Medulla oblongata (tissue), 1 donor: Measurements from ENCODE around the gene CD37.

ENCODE experiments used
- DNase-seq: peaks from one replicate; pipeline ENCODE4 v3.0.0-alpha.2; 2015; ENCODE audit errors: extremely low spot score

The CD37 gene

DNA sequence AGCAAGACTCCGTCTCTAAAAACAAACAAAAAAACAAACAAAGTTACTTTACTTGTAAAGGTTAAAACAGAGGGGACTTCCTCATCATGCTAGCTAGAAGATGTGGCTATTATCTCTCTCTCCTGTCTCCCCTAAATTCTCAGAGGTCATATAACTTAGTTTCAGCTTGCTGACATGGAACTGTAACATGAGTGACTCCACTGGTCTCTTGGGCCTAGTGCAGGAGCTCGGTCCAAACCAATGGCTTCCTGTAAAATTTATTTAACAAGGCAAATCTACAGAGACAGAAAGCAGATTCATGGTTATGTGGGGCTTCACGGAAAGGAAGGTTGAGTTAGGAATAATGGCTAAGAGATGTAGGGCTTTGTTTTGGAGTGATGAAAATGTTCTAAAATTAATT, 43.3 kb downstream of the CD37 start:
- no peak for DNase-seq

DNA sequence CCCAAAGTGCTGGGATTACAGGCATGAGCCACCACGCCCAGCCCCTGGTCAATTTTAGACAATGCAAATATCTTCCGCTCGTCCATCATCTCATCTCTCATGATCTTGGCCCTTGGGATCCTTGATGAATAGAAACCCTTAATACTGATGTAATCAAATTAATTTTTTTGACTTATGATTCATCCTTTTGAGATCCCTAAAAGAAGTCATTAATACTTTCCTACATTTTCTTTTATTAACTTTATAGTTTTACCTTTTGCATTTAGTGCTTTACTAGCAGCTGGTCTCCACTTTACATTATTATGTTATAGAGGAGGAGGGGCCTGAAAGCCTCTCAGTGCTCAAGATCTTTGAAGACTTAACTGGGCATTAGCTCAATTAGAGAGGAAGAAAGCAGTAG, 45.2 kb downstream of the CD37 start:
- DNase-seq: no peak

DNA sequence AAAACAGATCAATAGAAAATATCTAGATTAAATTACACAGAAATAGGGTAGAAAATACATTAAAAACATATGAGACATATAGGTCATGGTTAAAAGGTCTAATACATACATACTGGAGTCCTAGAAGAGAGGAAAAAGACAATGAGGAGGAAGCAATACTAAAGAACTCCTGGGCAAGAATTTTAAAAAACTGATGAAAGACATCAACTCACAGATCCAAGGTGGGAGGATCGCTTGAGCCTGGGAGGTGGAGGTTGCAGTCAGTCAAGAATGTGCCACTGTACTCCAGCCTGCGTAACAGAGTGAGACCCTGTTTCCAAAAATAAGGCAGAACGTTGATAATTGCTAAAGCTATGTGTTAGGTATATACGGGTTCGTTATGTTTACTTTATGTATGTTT, 47.4 kb downstream of the CD37 start:
- no peak for DNase-seq

DNA sequence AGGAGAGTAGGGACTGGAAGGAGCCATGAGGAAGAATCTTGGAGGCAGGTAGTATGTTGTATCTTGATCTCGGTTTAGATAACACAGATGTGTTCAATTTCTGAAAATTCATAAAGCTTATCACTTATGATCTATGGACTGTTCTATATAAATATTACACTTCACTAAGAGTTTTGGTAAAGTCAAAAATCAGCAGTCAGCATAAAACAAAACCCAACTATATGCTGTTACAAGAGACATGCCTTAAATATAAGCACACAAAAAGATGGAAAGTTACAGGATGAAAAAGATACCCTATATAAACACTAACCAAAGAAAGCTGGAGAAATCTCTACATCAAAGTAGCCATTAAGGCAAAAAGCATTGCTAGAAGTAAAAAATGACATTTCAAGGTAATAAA, 48.4 kb downstream of the CD37 start:
- DNase-seq: no peak

DNA sequence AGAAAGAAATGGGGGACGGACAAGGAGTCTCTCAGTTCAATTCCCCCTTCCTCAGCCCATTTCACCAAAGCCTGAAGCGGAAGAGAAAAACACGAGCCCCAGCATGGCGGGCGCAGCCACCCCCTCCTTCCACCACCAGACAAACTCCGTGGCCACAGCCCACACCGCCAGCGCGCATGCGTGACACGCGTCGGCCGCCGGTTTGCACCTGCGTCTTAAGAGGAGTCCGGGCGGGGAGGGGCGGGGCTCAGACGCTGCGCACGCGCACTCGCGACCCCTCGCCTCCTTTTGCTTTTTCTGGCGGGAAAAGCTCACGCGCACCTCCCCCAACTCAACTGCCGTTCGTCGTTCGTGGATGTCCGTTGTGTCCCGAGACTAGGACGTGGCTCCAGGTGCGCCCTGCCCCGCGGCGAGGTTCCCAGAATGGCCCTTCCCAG, 52.7 kb downstream of the CD37 start, which contains the start of gene KASH5:
Gene KASH5, plus strand, starts transcription at position 314 of the 437 bp plus-strand sequence. CDS start 2,635 bp downstream, outside the sequence.
- peak; percentile 78 for DNase-seq

DNA sequence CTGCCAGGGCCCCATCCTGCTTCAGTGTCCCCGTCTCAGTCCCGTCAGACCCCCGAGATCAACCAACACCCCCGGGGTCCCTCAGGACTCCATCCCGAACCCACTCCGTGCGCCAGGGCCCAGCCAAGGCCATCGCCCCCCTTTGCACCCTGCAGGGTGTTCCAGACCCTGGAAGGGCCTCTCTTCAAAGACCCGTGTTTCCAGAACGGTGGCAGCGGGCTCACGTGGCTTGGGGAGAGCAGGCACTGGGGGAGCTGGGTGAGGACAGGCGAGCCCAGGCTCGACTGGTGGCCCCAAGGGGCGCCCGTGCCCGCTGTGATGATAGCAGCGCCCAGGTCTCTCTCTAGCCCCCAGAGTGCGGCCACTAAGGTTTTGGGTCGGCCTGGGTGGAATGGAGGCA, 54.2 kb downstream of the CD37 start:
- DNase-seq: no peak
